UCSD-AML1 (cell line): ENCODE measurements around the gene COX7A2L.
"Not testable (repeated sequence)": the region's sequence is repeated elsewhere in the genome, so short reads cannot be mapped to it uniquely, and the experiment has no call there.

Experiments
- DNase-seq: peaks from one replicate; lab custom pipeline; 2025; ENCODE audit not compliant: unreplicated experiment; lab: John Stamatoyannopoulos, UW

The COX7A2L gene

GRCh38 chr2:42360890-42361727 lies at the start of gene COX7A2L:
TSS of gene COX7A2L (minus strand) at chr2:42361217. CDS start at chr2:42361161, 56 bp downstream.
- peak; percentile 98 for DNase-seq

- DNase-seq = no peak
These were observed 47.0 kb upstream of the COX7A2L start for GRCh38 chr2:42408009-42408408.

DNA sequence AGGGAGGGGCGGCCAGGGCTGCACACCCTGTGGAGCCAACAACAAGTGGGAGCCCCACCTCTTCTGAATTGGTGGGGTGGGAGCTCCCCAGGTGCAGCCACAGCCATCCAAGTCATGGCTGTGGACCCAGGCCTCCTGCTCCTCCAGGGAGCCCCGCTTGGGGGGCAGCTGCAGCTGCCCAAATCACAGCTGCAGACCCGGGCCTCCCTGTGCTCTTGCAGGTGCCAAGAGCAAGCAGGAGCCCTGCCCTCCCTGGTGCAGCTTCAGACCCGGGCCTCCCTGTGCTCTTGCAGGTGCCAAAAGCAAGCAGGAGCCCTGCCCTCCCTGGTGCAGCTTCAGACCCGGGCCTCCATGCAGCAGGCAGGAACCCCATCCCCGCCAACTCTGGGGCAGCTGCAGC lies 46.5 kb upstream of the COX7A2L start:
- DNase-seq = no peak

DNA sequence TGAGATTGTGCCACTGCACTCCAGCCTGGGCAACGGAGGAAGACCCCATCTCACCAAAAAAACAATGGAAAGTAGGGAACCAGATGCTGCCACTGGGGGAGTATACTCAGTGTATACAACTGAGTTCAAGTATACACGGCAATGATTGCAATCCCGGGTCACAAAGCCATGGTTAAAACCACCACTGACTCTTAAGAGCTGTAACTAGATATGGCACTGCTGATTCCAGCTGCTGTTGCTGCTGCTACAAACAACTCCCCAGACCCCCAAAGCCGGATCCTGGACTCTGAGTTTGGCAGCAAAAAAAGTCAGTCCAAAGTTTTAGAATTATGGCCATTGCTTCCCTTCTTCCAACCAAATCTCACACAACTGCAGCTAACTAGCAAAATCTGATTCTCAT lies 43.7 kb upstream of the COX7A2L start:
- no peak for DNase-seq

DNA sequence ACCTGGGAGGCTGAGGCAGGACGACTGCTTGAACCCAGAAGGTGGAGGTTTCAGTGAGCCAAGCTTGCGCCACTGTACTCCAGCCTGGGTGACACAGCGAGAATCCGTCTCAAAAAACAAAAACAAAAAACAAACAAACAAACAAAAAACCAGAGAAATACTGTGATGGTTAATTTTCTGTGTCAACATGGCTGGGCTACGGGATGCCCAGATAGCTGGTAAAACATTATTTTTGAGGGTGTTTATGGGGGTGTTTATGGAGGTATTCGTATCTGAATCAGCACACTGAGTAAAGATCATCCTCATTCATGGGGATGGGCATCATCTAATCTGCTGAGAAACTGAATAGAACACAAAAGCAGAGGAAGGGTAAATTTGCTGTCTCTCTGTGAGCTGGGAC lies 40.8 kb upstream of the COX7A2L start:
- no peak for DNase-seq

DNA sequence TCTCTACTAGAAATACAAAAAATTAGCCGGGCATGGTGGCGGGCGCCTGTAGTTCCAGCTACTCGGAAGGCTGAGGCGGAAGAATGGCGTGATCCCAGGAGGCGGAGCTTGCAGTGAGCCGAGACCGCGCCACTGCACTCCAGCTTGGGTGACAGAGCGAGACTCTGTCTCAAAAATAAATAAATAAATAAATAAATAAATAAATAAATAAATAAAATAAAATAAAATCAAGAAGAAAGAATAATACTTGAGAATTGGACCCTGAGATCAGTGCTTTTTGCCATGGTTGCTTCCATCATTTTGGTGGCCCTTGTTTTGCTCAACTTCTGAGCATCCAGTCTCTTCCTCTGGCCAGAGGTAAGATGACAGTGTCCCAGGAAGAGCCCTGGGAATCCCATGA lies 37.0 kb upstream of the COX7A2L start:
- not testable (repeated sequence) for DNase-seq

DNA sequence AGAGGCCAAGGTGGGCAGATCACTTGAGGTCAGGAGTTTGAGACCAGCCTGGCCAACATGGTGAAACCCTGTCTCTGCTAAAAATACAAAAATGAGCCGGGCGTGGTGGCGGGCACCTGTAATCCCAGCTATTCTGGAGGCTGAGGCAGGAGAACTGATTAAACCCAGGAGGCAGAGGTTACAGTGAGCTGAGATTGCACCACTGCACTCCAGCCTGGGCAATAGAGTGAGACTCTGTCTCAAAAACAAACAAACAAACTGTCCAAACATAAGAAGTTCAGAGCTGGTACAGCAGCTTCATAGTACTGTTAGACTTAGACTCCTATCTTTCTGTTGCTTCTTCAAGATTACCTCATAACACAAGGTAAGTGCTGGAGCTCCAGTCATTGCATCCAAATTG lies 32.3 kb upstream of the COX7A2L start:
- not testable (repeated sequence) for DNase-seq

DNA sequence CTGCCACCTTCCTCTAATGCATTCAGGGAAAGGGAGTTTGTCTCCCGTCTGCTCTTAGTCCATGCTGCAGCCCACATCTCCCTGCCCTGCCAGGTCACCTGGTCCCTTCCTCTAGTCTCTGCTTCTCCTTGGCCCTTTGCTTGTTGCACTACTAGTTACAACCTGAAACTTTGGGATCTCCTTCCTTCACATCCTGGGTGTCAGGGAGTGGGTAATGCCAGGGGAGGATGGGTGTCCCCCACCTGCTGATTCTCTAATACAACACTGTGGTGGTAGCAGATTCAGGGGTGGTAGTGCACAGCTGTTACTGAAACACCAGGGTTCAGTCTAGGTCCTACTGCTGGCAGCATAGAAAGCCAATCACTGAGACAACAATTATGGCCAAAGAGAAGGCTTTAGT lies 31.2 kb upstream of the COX7A2L start:
- no peak for DNase-seq

DNA sequence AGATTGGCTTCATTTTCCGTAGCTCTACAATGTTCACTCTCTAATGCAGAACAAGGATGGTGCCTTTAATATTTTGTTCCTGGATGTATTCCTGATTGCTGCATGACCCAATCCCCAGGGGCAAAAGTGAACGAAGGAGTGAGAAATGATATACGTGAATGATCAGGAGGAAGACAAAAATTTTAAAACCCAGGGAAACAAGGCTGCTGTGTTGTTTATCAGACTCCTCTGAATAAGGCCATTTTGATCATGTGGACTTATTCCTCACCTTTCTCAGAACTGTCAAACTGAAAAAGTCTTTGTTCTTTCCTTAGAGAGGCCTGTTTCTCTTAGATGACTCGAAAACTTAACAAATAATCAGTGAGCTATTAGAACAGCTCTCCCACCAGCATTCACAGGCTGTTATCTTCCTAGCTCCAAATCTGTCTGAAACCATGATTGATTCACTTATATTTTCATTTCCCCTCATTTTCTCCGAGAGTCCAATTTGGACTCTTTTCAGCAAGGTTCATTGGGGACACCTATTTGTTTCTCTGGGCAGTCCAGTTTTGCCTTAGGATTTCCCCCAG lies 29.5 kb upstream of the COX7A2L start:
- no peak for DNase-seq

DNA sequence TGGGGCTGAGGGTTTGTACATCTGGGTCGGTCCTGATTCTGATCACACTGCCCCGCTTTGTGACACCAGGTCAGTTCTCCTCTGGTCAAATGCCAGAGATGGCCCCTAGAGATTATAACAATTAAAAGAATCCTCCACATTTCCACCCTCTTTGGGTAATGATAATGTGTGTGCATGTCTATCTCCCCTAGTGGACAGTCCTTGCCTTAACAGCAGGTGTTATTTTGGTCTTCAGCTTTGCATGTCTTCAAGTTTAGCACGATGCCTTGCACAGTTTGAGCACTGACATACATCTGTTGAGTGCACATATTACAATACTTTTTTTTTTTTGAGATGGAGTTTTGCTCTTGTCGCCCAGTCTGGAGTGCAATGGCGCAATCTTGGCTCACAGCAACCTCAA lies 25.7 kb upstream of the COX7A2L start:
- DNase-seq = no peak

DNA sequence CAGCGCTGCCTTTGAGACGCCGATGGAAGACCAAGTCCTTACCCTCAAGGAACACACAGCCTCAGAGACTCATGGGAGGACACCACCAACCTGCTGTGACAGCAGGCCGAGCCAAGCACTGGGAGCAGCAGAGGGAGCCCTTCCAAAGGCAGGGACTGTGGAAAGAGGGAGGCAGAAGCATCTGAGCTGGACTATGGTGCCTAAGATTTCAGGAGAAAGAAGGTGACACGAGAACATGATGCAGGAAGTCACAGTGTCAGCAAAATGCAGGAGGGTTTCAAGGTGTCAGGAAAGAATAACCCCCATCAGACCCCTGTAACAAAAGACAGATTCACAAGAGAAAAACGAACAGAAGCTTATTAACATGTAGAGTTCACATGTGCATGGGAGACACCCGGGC lies 24.2 kb upstream of the COX7A2L start:
- peak; percentile 19 for DNase-seq

DNA sequence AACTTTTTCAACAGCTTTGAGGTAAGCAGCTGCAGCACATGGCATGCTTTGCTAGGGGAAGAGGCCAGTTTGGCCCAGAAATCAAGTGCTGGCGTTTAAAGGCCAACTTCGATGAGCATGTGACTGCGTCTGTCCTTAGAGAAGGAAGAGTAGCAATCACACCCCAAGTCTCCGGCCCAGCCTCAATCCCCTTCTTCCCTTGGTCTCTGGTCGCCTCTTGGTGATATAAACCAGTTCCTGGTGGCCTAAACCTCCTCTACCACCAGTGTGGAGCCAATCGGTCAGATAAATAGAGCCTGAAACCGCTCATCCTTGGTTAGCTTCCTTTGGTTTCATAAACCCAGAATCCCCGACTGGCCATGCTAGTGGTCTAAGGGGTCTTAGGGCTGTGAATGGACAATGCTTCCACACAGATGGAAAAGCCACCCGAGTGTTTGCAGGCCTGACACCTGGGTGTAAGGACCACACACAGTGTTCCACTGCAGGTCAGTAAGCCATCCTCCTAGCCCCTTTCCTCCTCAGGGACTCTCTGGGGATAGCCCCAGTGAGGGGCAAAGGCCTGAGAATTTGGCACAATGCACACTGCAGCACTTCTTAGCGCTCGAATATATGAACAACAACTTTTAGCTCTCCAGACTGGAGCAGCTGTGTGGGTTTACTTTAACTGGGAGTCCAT lies 23.0 kb upstream of the COX7A2L start:
- no peak for DNase-seq

DNA sequence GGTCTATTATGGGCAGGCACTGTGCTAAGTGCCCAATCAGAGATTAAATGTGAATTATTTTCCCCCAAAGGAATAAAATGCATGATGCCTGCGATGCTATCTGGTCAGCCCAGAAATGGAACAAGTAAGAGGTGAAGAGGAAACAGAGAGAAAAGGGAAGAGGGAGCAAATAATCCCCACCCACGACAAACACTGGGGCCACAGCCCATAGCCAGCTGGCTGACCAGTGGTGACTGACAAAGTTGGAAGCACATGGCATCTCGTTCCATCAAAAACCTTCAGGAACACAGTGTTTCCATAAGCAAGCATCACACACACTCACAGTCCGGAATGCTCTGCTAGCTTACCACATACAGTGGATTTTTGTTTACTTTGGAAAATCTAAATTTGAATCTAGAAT lies 21.1 kb upstream of the COX7A2L start:
- no peak for DNase-seq

GRCh38 chr2:42380026-42380425 lies 19.0 kb upstream of the COX7A2L start:
- DNase-seq = not testable (repeated sequence)

- DNase-seq = no peak
These were observed 17.4 kb upstream of the COX7A2L start for GRCh38 chr2:42378415-42378814.

DNA sequence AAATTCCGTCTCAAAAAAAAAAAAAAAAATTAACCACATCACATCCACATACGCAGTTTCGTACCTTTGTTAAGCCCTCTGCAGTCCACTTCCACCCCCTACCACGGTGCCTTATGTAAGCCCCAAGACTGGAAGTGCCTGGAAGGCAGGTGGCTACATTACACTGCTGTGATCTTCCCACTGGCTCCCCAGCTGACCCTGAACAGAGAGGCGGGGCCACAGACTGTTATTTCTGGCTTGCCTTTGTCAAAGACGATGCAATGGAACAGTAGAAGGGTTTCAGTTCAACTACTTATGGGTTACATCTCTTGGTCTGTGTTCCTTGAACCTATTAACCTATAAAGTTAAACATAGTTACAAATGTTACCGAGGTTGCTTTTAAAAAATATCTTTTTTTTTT lies 15.7 kb upstream of the COX7A2L start:
- no peak for DNase-seq

- no peak for DNase-seq
These were observed 11.6 kb upstream of the COX7A2L start for GRCh38 chr2:42372474-42373200.

GRCh38 chr2:42371611-42372473 lies 10.8 kb upstream of the COX7A2L start:
- DNase-seq = no peak

DNA sequence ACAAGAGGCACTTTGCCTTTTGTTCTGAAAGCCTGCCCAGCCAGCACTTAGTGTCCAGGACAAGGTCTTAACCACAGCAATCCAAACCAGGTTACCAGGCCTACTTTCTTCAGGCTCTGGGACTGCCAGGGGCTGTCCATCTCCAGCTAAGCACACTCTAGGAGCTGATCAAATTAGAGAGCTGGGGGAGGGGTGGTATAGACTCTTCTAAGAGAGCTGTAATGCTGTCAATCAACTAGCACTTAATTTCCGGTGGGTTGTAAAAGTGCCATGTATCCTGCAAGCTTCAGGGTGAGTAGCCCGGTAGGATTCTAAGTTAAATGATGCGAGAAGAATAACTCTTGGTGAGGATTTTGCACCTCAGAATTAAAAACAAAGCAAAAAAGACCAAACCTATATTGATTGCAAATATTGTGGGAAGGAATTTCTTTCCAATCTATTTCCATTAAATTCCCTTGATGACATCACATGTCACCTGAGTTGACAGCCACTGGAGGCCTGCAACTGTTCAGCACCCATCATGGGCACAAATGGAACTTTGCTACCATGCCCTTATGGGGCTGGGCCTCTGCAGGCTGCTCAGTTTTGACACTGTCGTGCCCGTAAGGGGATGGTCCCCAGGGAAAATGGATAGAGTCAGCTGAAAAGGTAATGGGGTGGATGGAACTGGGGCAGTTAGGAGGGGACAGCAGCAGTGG lies 8.7 kb upstream of the COX7A2L start:
- DNase-seq = no peak
